GM21786 (cell line): Measurements from ENCODE around the gene KCNC1.

Experiments used
- ATAC-seq: cut with Tn5 transposase; IDR thresholded peaks from one replicate; pipeline ENCODE4 v1.9.1; 2021; ENCODE audit not compliant: unreplicated experiment

KCNC1 gene

DNA sequence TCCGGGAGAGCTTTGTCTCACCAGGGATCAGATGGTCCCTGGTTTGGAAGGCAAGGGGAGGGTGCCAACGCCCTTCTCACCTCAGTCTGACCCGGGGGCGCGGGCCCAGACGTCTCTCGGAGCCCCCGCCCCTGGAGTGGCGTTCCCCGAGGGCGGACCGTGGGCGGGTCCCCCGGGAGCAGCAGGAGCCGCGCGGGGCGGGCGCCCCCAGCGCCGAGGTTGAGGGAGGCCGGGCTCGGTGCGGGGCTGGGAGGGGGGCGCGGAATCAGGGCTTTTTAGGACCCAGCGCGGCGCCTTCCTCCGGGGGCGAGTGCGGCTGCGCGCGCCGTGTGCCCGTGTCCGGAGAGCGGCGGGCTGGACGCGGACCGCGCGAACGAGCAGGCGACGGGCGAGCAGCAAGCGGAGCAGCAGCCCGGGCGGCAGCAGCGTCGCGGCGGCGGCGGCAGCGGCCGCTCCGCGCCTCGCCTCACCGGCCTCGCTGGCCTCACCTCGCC is at the start of gene KCNC1:
TSS of gene KCNC1 (plus strand) at position 364 of the 494 bp plus-strand sequence. CDS start 1,222 bp downstream, outside the sequence.
- ATAC-seq = no peak

- ATAC-seq = no peak
Observed at GRCh38 chr11:17686231-17686980, 48.2 kb upstream of the KCNC1 start.

DNA sequence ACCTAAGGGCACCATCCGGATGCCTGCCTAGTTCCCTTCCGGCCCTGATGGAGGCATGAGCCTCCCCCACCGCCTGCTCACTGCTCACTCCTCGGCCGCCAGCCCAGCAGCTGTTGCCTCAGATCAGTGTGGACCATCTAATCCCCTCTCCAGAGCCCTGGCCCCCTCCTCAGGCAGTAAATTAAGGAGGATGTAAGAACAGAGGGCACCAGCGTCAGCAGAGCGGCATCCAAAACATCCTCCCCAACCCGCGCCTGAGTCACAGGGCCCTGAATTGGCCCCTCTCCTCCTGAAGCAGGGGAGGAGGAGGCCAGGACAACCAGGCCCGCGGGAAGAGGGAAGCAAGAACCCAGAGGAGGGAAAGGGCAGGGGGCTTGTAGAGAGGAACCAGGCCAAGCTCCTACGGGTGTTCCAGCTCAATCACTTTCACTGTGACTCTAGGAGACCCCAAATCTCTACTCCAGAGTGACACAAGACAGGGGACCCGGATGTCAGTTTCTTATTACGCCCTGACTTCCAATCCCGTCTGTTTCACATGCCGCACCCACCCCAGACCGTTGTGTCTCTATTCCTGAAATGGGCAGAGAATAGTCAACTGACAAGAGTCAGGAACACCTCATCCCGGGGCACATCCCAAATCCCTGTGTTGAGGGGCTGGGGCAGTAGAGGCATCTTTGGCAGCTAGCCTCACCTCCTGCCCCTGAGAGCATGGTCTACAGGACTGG is 46.5 kb upstream of the KCNC1 start:
- ATAC-seq = no peak

GRCh38 chr11:17691550-17691949 is 43.0 kb upstream of the KCNC1 start:
- no peak for ATAC-seq

- no peak for ATAC-seq
Observed at GRCh38 chr11:17691976-17692375, 42.6 kb upstream of the KCNC1 start.

GRCh38 chr11:17692931-17693330 is 41.6 kb upstream of the KCNC1 start:
- no peak for ATAC-seq

DNA sequence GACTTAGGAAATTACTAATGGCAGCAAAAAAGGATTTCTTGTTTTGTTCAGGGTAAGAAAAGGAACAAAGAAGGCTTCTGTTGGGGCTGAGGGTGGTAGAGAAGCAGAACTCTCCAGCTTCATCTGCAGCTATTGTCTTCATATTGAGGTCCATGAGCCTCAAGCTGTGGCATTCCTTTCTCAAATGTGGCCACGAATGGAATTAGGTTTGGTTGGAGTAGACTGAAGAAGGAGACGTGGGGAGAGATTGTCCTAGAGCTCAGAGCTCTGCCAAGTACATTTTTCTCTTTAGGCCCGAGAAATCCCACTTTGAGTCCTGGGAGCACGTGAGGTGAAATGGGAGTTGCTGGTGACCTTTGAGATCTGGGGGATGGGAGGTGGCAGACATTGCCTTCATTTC is 41.0 kb upstream of the KCNC1 start:
- no peak for ATAC-seq

DNA sequence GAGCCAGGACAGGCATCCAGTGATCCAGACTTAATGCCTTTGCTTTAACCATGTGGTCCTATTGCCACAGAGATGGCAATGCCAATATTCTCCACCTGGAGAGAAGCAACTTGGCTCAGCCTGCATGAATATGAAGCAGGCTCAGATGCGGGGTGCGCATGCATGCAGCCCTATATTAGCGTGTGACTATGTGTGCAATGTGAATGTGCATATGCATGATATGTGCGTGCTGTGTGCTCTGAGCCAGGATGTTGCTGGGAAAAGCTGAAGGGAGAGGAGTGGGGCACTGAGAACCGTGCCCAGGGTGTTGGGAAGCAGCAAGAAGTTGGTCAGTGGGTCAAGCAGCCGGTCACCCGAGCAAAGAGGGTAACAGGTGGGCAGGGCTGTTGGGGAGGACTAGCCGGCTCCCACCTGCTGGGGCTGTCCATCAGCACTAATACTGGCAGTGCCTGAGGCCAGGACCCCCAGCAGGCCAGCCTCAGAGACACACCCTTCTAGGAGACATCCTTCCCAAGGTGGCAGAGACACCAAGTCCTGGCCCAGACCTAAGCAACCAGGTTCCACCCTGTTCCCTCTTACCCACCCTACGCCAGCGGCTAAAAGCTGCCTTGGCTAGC is 40.0 kb upstream of the KCNC1 start:
- no peak for ATAC-seq

DNA sequence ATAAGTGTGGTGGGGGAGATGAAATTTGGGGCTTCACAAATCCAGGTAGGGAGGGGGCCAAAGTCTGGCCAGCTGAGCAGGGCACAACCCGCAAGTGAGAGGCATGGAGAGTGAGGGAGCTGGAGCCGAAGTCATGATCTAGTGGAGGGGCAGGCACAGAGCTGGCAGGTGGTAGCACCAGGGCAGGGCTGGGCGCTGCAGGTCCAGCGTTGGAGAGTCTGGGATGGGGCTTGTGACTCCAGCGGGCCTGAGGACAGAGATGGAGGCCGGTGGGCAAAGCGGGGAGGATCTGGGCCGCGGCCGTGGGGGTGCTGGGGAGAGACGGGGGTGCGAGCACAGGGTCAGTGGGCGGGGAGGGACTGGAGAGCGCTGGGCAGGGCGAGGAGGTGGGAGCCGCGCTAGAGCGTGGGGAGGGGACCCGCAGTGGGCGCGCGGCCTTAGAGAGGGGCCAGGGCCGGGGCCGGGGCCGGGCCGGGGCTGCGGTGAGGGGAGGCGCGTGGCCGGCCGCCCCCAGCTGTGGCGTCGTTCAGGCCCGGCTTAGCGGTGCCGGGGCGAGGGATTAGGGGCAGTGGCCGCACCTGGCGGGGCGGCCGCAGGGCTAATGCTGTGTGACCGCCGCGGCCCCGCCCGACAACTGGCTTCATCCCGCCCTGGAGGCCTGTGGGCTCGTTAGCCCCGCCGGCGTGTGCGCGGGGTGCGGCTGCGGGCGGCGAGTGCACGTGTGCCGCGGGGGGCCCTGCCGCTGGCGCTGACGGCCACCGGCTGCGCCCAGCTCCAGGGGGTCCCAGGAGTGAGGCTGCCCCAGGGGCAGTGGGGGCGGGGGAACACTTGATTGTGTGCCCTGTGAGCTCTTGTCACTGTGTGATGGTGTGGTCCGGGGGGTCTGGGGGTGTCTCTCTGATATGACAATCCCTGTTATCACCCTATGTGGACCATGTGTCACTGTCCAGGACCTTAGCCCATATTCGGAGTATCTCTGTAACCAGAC is 38.8 kb upstream of the KCNC1 start:
- ATAC-seq = no peak

- no peak for ATAC-seq
Observed at GRCh38 chr11:17696741-17697140, 37.8 kb upstream of the KCNC1 start.

DNA sequence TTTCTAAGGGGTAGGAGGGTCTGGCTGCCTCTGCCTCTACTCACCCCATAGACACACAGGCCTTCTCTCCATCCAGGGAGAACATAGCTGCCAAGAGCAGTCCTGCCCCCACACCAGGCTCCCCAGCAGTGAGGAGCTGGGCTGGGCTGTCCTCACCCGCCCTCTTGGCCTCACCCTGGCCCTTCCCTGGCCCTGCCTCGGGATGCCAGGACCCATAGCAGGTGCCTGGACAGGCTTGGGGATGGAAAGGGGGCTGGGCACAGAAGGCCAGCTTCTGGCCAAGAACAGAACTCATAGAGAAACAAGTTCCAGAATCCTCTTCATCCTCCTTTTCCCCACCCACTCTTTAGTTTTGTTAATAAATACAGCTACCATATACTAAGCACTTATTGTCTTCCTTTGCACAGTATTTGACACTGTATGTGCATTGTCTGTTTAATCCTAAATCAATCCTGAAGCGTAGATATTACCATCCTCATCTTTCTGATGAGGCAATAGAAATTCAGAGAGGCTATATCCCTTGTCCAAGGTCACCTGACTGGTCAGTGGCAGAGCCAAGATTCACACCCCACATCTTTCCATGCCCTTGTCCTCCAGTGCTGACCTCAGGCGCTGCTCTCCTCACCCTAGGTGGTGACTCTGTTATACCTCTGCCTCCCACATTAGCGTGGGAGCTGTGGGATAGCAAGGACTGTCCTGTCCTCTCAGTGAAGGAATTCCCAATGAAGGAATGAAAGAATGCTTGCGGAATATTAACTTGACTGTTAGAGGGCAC is 37.2 kb upstream of the KCNC1 start:
- no peak for ATAC-seq

GRCh38 chr11:17699147-17700114 is 35.1 kb upstream of the KCNC1 start:
- no peak for ATAC-seq

- ATAC-seq = no peak
Observed at GRCh38 chr11:17700991-17701390, 33.6 kb upstream of the KCNC1 start.

DNA sequence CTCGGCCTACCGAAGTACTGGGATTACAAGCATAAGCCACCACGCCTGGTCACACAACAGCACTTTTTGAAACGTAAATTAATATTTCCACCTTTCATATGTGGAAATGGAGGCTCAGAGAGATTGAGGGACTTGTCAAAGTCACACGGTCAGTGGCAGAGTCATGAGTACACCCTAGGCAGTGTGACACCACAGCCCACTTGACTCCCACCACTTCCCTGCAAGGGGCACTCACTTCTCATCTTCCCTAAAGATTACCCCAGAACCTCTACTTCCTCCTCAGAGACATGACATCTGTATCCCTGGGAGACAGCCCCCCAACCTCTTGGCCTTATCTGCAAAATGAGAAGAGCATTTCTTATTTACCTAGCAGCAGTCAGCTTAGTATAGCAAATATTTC is 31.7 kb upstream of the KCNC1 start:
- ATAC-seq = no peak

GRCh38 chr11:17703951-17704350 is 30.6 kb upstream of the KCNC1 start:
- ATAC-seq = no peak

DNA sequence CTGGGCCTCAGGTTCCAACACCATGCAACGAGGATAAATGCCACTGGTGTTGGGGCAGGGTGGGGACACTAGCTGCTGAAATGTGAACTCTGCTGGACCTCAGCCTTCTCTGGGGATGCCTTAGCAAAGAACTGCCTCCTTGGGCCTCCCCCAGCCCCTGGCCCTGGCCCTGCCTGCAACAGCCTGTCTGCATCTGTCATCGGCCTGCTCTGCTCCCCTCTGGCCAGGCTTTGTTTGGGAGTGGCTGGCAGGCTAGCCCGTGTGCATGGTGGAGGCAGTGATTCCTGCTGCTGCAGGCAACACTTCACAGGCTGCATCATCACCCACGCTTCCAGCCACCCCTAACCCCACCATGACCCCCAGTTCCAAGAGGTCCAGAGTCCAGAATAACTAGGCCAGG is 26.8 kb upstream of the KCNC1 start:
- no peak for ATAC-seq

DNA sequence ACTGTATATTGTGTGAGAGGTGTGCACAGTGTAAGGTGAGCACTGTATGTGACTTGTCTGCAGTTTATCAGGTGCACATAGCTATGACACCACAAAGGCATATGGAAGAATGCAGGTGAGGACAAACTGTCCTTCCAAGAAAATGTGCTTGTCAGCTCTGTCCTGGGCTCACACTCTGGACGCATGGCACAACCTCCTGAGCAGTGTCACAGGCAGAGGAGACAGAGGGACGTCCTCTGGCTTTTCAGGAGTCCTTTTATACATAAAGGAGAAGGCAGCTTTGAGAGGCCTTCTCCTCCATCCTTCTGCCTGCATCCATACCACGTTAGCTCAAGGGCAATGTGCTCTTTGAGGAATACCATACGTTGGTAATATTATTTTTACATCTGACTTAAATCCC is 22.7 kb upstream of the KCNC1 start:
- ATAC-seq = no peak

DNA sequence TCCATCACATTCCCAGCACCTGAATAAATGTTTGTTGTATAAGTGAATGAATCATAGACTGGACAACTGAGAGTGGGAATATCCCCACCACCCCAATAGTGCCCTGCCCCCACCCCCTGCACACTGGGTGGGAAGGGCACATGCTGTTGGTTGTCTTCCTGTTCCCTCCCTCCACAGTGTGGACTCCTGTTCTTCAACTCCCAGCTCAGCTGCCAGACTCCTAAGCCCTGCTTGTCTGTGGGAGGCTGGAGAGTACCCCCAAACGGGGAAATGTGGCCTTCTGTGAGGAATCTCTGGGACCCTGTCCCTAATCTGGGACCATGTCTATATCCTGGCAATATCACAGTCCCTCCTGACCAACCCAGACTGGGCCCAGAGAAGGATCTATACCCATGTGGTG is 20.7 kb upstream of the KCNC1 start:
- no peak for ATAC-seq

GRCh38 chr11:17714356-17714854 is 20.2 kb upstream of the KCNC1 start:
- no peak for ATAC-seq
